Measurements from ENCODE around the gene ZNF700. TPM values are rescaled to one million over a fixed set of nuclear protein-coding genes. Genes with fewer than 3 reads are reported as not detected.
"Not testable (repeated sequence)": the region's sequence is repeated elsewhere in the genome, so short reads cannot be mapped to it uniquely, and the experiment has no call there.

Gene ZNF700
- total and polyA plus RNA-seq, 4 donors = 3.8 to 19.2 (median 12.7) TPM

DNA sequence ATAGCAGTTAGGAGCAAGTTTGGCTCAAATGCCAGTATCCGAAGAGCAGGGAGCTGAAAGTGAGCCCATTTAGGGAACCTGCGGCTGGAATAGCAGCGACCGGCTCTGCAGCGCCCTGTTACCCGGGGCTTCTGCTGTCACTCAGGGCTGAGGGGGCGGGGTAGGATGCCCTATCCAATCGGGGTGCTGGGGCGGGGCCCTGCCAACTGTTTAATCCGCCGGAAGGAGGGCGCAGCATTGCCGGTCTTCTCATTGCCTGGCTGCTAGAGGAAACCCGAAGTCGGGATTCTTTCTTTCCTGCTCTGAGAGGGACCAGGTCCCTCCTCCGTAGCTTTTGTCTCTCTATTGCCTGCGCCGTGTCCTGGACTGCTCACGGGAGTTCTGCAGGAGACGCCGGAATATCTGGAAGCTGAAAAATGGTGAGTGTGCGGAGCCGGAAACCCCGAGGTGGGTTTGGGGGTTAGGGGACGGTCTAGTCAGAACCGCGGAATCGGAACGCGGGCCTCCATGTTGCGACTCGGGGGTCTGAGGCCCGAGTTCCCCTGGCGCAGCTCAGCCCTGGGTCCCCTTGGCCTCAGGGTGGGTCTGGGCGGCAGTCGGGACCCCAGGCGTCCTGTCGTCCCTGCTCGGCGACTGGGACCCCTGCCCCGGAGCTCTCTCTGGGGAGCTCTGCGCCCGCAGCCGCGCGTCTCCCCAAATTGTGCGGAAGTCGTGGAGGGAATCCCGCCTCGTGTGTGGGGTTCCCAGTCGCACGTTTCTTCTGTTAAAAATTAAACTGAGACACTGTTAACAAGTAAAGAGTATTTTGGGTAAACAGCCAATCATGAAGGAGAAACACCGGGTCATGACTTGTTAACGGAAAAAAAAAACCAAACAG lies 62.7 kb downstream of the ZNF700 start:
- peak overlapping the region in 1 of 2 donors; percentile 46 for H3K27ac ChIP-seq (ENCODE audit: low read depth in 1 of 2, low read length in 2 of 2)
- peak; percentile 99 for ATAC-seq (ENCODE audit: low FRiP score)
- peaks cover under 1% of the 10 kb centered on the region for H3K9me3 ChIP-seq (ENCODE audit: control insufficient read depth, low read length)
- WGBS, 2 donors = 0 to 1% methylated on average over 51 to 54 of the region's 54 CpGs
- no peaks in the 10 kb centered on the region for H3K4me1 ChIP-seq (ENCODE audit: control insufficient read depth in 1 of 2, insufficient read depth in 2 of 2, low read length in 2 of 2)
- H3K36me3 ChIP-seq (ENCODE audit: control insufficient read depth in 1 of 2, insufficient read depth in 2 of 2, low read length in 1 of 2) = no peaks in the 10 kb centered on the region
- no peaks in the 10 kb centered on the region for H3K27me3 ChIP-seq (ENCODE audit: control insufficient read depth in 1 of 2, insufficient read depth in 2 of 2, low read length in 1 of 2)
- intact Hi-C loops (cut with DNase I) = loop anchor here (1.0 to 5.0 kb wide), 5 partner anchors 23 to 190 kb away; partner anchors contain the start of genes ZNF491 (in 2 of the 2) and ZNF700 (in 2 of the 2)
- DNase-seq = peak; percentile 99
- H3K4me3 ChIP-seq (ENCODE audit: low read length in 2 of 2) = peak overlapping the region; percentile 55 to 83

DNA sequence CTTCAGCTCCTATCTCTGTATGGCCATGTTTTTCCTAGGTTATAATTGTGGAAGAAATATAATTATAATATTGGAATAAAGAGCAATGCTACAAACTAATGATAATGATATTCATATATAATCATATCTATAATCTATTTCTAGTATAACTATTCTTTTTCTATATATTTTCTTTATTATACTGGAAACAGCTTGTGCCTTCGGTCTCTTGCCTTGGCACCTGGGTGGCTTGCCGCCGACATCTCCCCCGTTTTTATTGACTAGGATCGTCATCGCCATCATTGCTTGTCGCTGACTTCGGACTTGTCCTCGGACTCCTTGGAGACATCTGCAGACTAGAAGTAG lies 64.2 kb downstream of the ZNF700 start:
- Histone ChIP-seq H3K9me3 (ENCODE audit: control insufficient read depth, low read length) (no peaks in the 10 kb centered on the region), H3K4me1 (ENCODE audit: control insufficient read depth in 1 of 2, insufficient read depth in 2 of 2, low read length in 2 of 2) (no peaks in the 10 kb centered on the region), H3K36me3 (ENCODE audit: control insufficient read depth in 1 of 2, insufficient read depth in 2 of 2, low read length in 1 of 2) (no peaks in the 10 kb centered on the region), H3K27me3 (ENCODE audit: control insufficient read depth in 1 of 2, insufficient read depth in 2 of 2, low read length in 1 of 2) (no peaks in the 10 kb centered on the region), H3K27ac (ENCODE audit: low read depth in 1 of 2, low read length in 2 of 2) (no peak overlapping the region), H3K4me3 (ENCODE audit: low read length in 2 of 2) (no peak overlapping the region)
- intact Hi-C loops (cut with DNase I) = loop anchor here (2.0 to 5.0 kb wide), 3 partner anchors 64 to 192 kb away; partner anchors contain the start of genes ZNF700 (in 2 of the 2) and ZNF491 (in 1 of the 2)
- ATAC-seq (ENCODE audit: low FRiP score) (no peak), DNase-seq (no peak)
- 67% methylated on average over 9 of the region's 9 CpGs for WGBS, 2 donors

DNA sequence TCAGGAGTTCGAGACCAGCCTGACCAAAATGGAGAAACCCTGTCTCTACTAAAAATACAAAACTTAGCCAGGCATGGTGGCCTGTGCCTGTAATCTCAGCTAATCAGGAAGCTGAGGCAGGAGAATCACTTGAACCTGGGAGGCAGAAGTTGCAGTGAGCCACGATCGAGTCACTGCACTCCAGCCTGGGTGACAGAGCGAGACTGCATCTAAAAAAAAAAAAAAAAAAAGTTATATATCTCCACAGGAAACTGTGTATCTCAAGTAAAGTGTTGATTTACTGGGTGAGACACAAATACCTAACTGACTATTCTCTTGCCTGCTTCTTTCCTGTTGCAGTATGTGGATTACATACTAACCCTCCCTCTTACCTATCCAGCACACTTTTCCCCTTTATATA lies 67.0 kb downstream of the ZNF700 start:
- H3K36me3 ChIP-seq (ENCODE audit: control insufficient read depth in 1 of 2, insufficient read depth in 2 of 2, low read length in 1 of 2); intact Hi-C loops (cut with DNase I); H3K9me3 ChIP-seq (ENCODE audit: control insufficient read depth, low read length); H3K4me3 ChIP-seq (ENCODE audit: low read length in 2 of 2); ATAC-seq (ENCODE audit: low FRiP score); H3K4me1 ChIP-seq (ENCODE audit: control insufficient read depth in 1 of 2, insufficient read depth in 2 of 2, low read length in 2 of 2); DNase-seq; H3K27me3 ChIP-seq (ENCODE audit: control insufficient read depth in 1 of 2, insufficient read depth in 2 of 2, low read length in 1 of 2); H3K27ac ChIP-seq (ENCODE audit: low read depth in 1 of 2, low read length in 2 of 2): not testable (repeated sequence)
- 74 to 85% methylated on average over 4 of the region's 4 CpGs for WGBS, 2 donors

DNA sequence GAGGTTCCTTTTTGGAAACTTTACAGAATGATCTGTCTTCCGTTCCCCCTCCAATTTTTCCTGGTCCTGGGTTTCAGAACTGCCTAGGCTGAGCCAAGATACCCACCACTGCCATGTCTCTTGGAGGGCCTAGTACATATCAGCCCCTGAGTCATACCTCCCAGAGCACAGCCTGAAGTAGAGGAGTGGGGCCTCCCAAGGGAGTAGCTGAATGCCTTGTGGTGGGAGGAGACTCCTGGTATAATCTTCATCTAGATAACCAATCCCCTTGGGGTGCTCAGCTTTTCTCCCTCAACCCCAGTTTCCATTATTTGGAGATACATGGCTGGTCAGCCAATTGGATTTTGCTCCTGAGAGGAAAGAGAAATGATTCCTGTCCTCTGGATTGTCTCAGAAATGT lies 70.3 kb downstream of the ZNF700 start:
- intact Hi-C loops (cut with DNase I) = no loop called here
- H3K9me3 ChIP-seq (ENCODE audit: control insufficient read depth, low read length) = no peaks in the 10 kb centered on the region
- H3K36me3 ChIP-seq (ENCODE audit: control insufficient read depth in 1 of 2, insufficient read depth in 2 of 2, low read length in 1 of 2) = no peaks in the 10 kb centered on the region
- no peak overlapping the region for H3K27ac ChIP-seq (ENCODE audit: low read depth in 1 of 2, low read length in 2 of 2)
- no peak for ATAC-seq (ENCODE audit: low FRiP score)
- 30 to 44% methylated on average over 1 of the region's 1 CpG for WGBS, 2 donors
- H3K27me3 ChIP-seq (ENCODE audit: control insufficient read depth in 1 of 2, insufficient read depth in 2 of 2, low read length in 1 of 2) = no peaks in the 10 kb centered on the region
- DNase-seq = no peak
- no peak overlapping the region for H3K4me3 ChIP-seq (ENCODE audit: low read length in 2 of 2)
- no peaks in the 10 kb centered on the region for H3K4me1 ChIP-seq (ENCODE audit: control insufficient read depth in 1 of 2, insufficient read depth in 2 of 2, low read length in 2 of 2)

Other genes with a start within 250 kb of the ZNF700 start
- 1 to 10 TPM; 5.1 to 8.7 TPM for gene ZNF823, start 186.2 kb upstream of the ZNF700 start, total RNA-seq
- gene ZNF823, start 186.2 kb upstream of the ZNF700 start, polyA plus RNA-seq = 1 to 10 TPM; 3.1 to 3.4 TPM
- 10 to 100 TPM in 1 of 2 donors, 1 to 10 TPM in 1; 9.5 to 13.2 TPM for gene ZNF441, start 158.1 kb upstream of the ZNF700 start, total RNA-seq
- gene ZNF441, start 158.1 kb upstream of the ZNF700 start, polyA plus RNA-seq = 1 to 10 TPM; 4.1 to 8.1 TPM
- 1 to 10 TPM; 3.1 to 4.8 TPM for gene ZNF491, start 126.6 kb upstream of the ZNF700 start, total RNA-seq
- gene ZNF491, start 126.6 kb upstream of the ZNF700 start, polyA plus RNA-seq = 1 to 10 TPM in 1 of 2 donors, under 1 TPM in 1; 0.50 to 2.0 TPM
- gene ZNF440, start 110.8 kb upstream of the ZNF700 start, total RNA-seq = 10 to 100 TPM; 12.7 to 16.1 TPM
- 1 to 10 TPM; 3.1 to 5.5 TPM for gene ZNF440, start 110.8 kb upstream of the ZNF700 start, polyA plus RNA-seq
- gene ZNF439, start 76.4 kb upstream of the ZNF700 start, total RNA-seq = 10 to 100 TPM in 1 of 2 donors, 1 to 10 TPM in 1; 9.4 to 13.3 TPM
- gene ZNF439, start 76.4 kb upstream of the ZNF700 start, polyA plus RNA-seq = 10 to 100 TPM in 1 of 2 donors, 1 to 10 TPM in 1; 6.3 to 11.7 TPM
- 10 to 100 TPM in 1 of 2 donors, 1 to 10 TPM in 1; 8.1 to 10.8 TPM for gene ZNF69, start 37.3 kb upstream of the ZNF700 start, total RNA-seq
- gene ZNF69, start 37.3 kb upstream of the ZNF700 start, polyA plus RNA-seq = 1 to 10 TPM; 1.3 to 6.5 TPM
- 1 to 10 TPM; 1.9 to 5.1 TPM for gene ZNF763, start 39.9 kb downstream of the ZNF700 start, total RNA-seq
- gene ZNF763, start 39.9 kb downstream of the ZNF700 start, polyA plus RNA-seq = 1 to 10 TPM; 3.1 to 3.3 TPM
- 1 to 10 TPM; 5.1 to 5.5 TPM for gene ZNF433, start 110.6 kb downstream of the ZNF700 start, total RNA-seq
- 1 to 10 TPM; 4.4 to 5.8 TPM for gene ZNF433, start 110.6 kb downstream of the ZNF700 start, polyA plus RNA-seq
- under 1 TPM in 1 of 2 donors, not detected in 1; 0.45 TPM for gene ZNF878, start 127.9 kb downstream of the ZNF700 start, total RNA-seq
- gene ZNF878, start 127.9 kb downstream of the ZNF700 start, polyA plus RNA-seq = not detected
- 10 to 100 TPM in 1 of 2 donors, 1 to 10 TPM in 1; 7.8 to 14.3 TPM for gene ZNF844, start 139.6 kb downstream of the ZNF700 start, total RNA-seq
- gene ZNF844, start 139.6 kb downstream of the ZNF700 start, polyA plus RNA-seq = 1 to 10 TPM; 2.3 to 3.9 TPM
- gene ZNF20, start 215.2 kb downstream of the ZNF700 start, total RNA-seq = 1 to 10 TPM; 3.8 to 6.8 TPM
- gene ZNF20, start 215.2 kb downstream of the ZNF700 start, polyA plus RNA-seq = 1 to 10 TPM; 1.9 to 5.1 TPM
- 10 to 100 TPM in 1 of 2 donors, 1 to 10 TPM in 1; 5.1 to 11.0 TPM for gene ZNF625, start 231.6 kb downstream of the ZNF700 start, total RNA-seq
- 1 to 10 TPM; 2.3 to 2.4 TPM for gene ZNF625, start 231.6 kb downstream of the ZNF700 start, polyA plus RNA-seq
- gene ZNF136, start 238.0 kb downstream of the ZNF700 start, total RNA-seq = 10 to 100 TPM; 11.4 to 14.1 TPM
- 1 to 10 TPM; 3.3 to 4.6 TPM for gene ZNF136, start 238.0 kb downstream of the ZNF700 start, polyA plus RNA-seq